OCI-LY7 (cell line): ENCODE measurements around the gene CACNG5. TPM values are rescaled to one million over a fixed set of nuclear protein-coding genes. Genes with fewer than 3 reads are reported as not detected.
A peak's percentile ranks its signal among the peaks of the same experiment; 100 is the strongest.

Source experiments
- BruUV-seq: library from RNA; stranded (reverse); fragments of 400-500 nt; replicated peaks from 2 replicates; lab custom pipeline; 2021; lab: Mats Ljungman, UMichigan
- CTCF ChIA-PET: fragments of 300-600 bp; sonication (Branson Sonifier 250); formaldehyde crosslinking; loops from one replicate; lab custom pipeline; 2022; ENCODE audit warnings: antibody characterized with exemption; ENCODE audit not compliant: unreplicated experiment; lab: Charles Lee
- POLR2A ChIA-PET: fragments of 300-600 bp; sonication (Branson Sonifier 250); formaldehyde crosslinking; loops from one replicate; lab custom pipeline; 2022; ENCODE audit warnings: antibody characterized with exemption; lab: Charles Lee
- DNase-seq: peaks from one replicate; pipeline ENCODE4 v3.0.0-alpha.2; 2015; ENCODE audit warnings: low spot score
- H2AFZ ChIP-seq: fragments of 200-600 bp; sonication (generic), shearing (Covaris generic); 2 replicates; pipeline ENCODE4 v1.6.1; 2014; ENCODE audit warnings: mild to moderate bottlenecking, antibody characterized with exemption, low read length, moderate library complexity
- H3K27ac ChIP-seq: fragments of 200-600 bp; sonication (generic); 2 replicates; pipeline ENCODE4 v1.5.1; 2014; ENCODE audit warnings: mixed run types, low read depth, mild to moderate bottlenecking, moderate library complexity, low read length, inconsistent platforms; ENCODE audit not compliant: poor library complexity, severe bottlenecking
- H3K36me3 ChIP-seq: fragments of 200-600 bp; sonication (generic); 2 replicates; pipeline ENCODE4 v1.6.1; 2014; ENCODE audit warnings: mild to moderate bottlenecking, antibody characterized with exemption, low read length, moderate library complexity, mixed read lengths; ENCODE audit not compliant: insufficient read depth
- H3K4me1 ChIP-seq: fragments of 200-600 bp; sonication (generic); 2 replicates; pipeline ENCODE4 v1.5.1; 2014; ENCODE audit warnings: mild to moderate bottlenecking, low read length; ENCODE audit not compliant: insufficient read depth, poor library complexity, severe bottlenecking
- H3K4me2 ChIP-seq: fragments of 200-600 bp; sonication (generic); 2 replicates; pipeline ENCODE4 v1.6.1; 2014; ENCODE audit warnings: mild to moderate bottlenecking, low read length
- H3K4me3 ChIP-seq: fragments of 200-600 bp; sonication (generic); 2 replicates; pipeline ENCODE4 v1.5.1; 2014; ENCODE audit warnings: mild to moderate bottlenecking, low read depth, low read length; ENCODE audit not compliant: poor library complexity, severe bottlenecking
- H3K79me2 ChIP-seq: fragments of 200-600 bp; sonication (generic); 2 replicates; pipeline ENCODE4 v1.6.1; 2016; ENCODE audit warnings: low read depth, mild to moderate bottlenecking, low read length, moderate library complexity, mixed read lengths; ENCODE audit not compliant: insufficient read depth
- H3K9me2 ChIP-seq: fragments of 200-600 bp; sonication (generic); 2 replicates; pipeline ENCODE4 v1.6.1; 2016; ENCODE audit warnings: mild to moderate bottlenecking, low read length, mixed read lengths; ENCODE audit not compliant: insufficient read depth
- H3K9me3 ChIP-seq: fragments of 200-600 bp; sonication (generic); 2 replicates; pipeline ENCODE4 v1.6.1; 2014; ENCODE audit warnings: mild to moderate bottlenecking, mixed run types, low read length, mixed read lengths
- H4K20me1 ChIP-seq: fragments of 200-600 bp; sonication (generic); 2 replicates; pipeline ENCODE4 v1.6.1; 2014; ENCODE audit warnings: mild to moderate bottlenecking, antibody characterized with exemption, low read length, moderate library complexity, mixed read lengths; ENCODE audit not compliant: insufficient read depth
- EZH2phosphoT487 ChIP-seq: fragments of 200-600 bp; sonication (generic); IDR thresholded peaks from 2 replicates; pipeline ENCODE4 v1.6.1; 2018; ENCODE audit warnings: low read depth, borderline replicate concordance, mild to moderate bottlenecking, mixed run types, antibody characterized with exemption, low read length, moderate library complexity, mixed read lengths
- intact Hi-C: fragments of 100-400 bp; cut with micrococcal nuclease; formaldehyde crosslinking; loops from one replicate; pipeline ENCODE4 v1.10.0; 2022; ENCODE audit not compliant: unreplicated experiment
- total RNA-seq, 2 experiments: library from RNA; depleted of rRNA in 1 of 2; stranded (reverse); fragments of >200 nt in 1 of 2; shearing (Covaris generic) in 1 of 2; gene quantifications; 2 replicates each; pipeline ENCODE4 v1.2.3, GENCODE V29; 2014 to 2022
- TF ChIP-seq, protein P1 (sequence below): fragments of 200-600 bp; sonication (generic); conservative IDR thresholded peaks from 2 replicates; pipeline ENCODE4 v1.5.1; 2014; ENCODE audit warnings: mild to moderate bottlenecking, antibody characterized with exemption, low read length, moderate library complexity, mixed read lengths

CACNG5 gene
- total RNA-seq, 2 experiments from 2014 or later = not detected

DNA sequence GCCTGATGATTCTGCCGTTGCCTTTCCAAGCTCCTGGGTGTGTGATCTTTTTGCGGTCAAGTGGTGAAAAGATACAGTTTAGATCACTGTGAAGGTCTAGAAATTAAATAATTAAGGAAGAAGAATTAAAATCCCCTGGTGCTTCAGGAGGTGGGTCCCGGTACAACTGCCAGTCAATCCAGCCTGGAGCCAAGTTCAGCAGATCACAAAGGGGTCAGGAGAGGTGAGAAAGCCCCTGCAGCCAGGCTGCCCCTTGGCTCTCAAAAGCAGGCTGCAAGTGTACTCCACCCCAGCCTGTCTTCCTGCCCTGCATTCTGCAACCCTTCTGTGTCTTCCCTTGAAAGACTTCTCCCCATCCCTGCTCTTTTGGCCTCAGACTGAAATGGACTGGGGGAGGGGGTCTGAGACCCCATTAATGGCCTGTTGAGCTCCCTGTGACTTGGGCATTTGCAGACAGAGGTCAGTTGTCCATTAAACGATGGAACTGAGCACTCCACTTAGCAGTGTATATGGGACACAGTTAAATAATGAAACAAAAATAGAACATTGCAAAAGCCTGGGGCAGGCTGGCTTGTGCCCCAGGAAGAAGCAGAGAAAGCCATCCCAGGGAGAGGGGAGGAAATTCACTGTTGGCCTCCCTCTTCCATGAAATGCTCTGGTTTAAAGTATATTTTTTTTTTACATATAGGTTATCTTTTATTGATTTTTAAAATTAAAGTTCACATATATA is 15.1 kb downstream of the CACNG5 start:
- H3K4me2 ChIP-seq = no peak overlapping the region
- no peak overlapping the region for H3K4me3 ChIP-seq
- peaks cover 4% of the 10 kb centered on the region for H3K4me1 ChIP-seq
- H3K79me2 ChIP-seq = no peaks in the 10 kb centered on the region
- ChIA-PET CTCF (no interaction called here), POLR2A (no interaction called here)
- H3K36me3 ChIP-seq = no peaks in the 10 kb centered on the region
- H3K27ac ChIP-seq = no peak overlapping the region
- no peak for TF ChIP-seq EZH2phosphoT487
- TF ChIP-seq, protein P1, sequence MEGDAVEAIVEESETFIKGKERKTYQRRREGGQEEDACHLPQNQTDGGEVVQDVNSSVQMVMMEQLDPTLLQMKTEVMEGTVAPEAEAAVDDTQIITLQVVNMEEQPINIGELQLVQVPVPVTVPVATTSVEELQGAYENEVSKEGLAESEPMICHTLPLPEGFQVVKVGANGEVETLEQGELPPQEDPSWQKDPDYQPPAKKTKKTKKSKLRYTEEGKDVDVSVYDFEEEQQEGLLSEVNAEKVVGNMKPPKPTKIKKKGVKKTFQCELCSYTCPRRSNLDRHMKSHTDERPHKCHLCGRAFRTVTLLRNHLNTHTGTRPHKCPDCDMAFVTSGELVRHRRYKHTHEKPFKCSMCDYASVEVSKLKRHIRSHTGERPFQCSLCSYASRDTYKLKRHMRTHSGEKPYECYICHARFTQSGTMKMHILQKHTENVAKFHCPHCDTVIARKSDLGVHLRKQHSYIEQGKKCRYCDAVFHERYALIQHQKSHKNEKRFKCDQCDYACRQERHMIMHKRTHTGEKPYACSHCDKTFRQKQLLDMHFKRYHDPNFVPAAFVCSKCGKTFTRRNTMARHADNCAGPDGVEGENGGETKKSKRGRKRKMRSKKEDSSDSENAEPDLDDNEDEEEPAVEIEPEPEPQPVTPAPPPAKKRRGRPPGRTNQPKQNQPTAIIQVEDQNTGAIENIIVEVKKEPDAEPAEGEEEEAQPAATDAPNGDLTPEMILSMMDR = no peak
- no peak for DNase-seq
- intact Hi-C loops = no loop called here
- no TSS peak for BruUV-seq
- H2AFZ ChIP-seq = no peak overlapping the region
- no peaks in the 10 kb centered on the region for H4K20me1 ChIP-seq
- no peaks in the 10 kb centered on the region; the same call in 1 of the 2 replicates for H3K9me3 ChIP-seq
- H3K9me2 ChIP-seq = no peaks in the 10 kb centered on the region

DNA sequence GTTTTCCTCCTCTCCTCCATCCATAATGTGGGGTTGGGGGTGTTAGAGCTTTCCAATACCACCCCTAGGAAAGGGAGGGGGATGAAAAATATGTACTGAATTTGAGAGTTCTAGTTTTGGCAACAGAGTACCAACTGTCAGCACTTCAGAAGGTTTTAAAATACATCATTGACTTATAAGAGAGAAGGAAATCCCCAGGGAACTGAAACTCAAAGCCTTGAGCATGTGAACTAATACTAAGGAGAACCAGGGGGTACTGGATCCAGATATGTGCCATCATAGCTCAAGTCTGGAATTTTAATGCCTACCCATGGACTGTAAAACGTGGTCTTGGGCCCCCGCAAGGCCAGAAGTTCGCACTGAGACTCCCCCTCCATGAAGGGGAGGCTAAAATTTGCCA is 15.8 kb downstream of the CACNG5 start:
- Histone ChIP-seq H2AFZ (no peak overlapping the region), H3K79me2 (no peaks in the 10 kb centered on the region), H3K4me3 (no peak overlapping the region), H3K9me2 (no peaks in the 10 kb centered on the region), H3K9me3 (no peaks in the 10 kb centered on the region; the same call in 1 of the 2 replicates), H4K20me1 (no peaks in the 10 kb centered on the region), H3K4me2 (no peak overlapping the region), H3K4me1 (peaks cover 4% of the 10 kb centered on the region), H3K36me3 (no peaks in the 10 kb centered on the region), H3K27ac (no peak overlapping the region)
- TF ChIP-seq, protein P1 = no peak
- TF ChIP-seq EZH2phosphoT487 = no peak
- intact Hi-C loops = no loop called here
- ChIA-PET CTCF (no interaction called here), POLR2A (interaction anchor here (0.6 to 0.9 kb wide), 2 partner anchors 13 to 843 kb away, joined by 3 to 4 read pairs; no protein-coding TSS in a partner anchor)
- DNase-seq = no peak
- no TSS peak for BruUV-seq

DNA sequence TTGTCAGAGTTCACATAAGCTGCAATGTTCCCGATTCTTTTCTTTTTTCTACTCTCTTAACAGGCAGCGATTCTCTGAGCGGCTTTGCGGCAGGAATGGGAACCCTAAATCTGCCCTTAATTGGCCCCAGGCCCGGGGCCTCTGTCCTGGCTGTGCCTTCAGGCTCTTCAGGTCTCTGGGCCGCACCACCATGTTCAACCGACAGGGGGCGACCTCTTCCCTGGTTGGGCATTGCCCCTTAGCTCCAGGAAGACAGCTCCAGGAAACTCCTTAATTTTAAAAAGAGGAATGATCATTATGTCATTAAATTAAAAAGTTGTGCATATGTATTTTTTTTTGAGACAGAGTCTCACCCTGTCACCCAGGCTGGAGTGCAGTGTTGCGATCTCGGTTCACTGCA is 20.3 kb downstream of the CACNG5 start:
- Histone ChIP-seq H2AFZ (no peak overlapping the region), H4K20me1 (no peaks in the 10 kb centered on the region), H3K79me2 (no peaks in the 10 kb centered on the region), H3K27ac (no peak overlapping the region), H3K36me3 (no peaks in the 10 kb centered on the region), H3K4me1 (peaks cover 4% of the 10 kb centered on the region), H3K9me3 (no peaks in the 10 kb centered on the region; the same call in 1 of the 2 replicates), H3K4me3 (no peak overlapping the region), H3K9me2 (no peaks in the 10 kb centered on the region), H3K4me2 (no peak overlapping the region)
- no peak for DNase-seq
- TF ChIP-seq, protein P1 = peak; percentile 66
- no peak for TF ChIP-seq EZH2phosphoT487
- intact Hi-C loops = no loop called here
- BruUV-seq = no TSS peak
- ChIA-PET CTCF (no interaction called here), POLR2A (no interaction called here)
